ENCODE results near the gene CPS1.

Gene CPS1

GRCh38 chr2:210536973-210537650 is 19.3 kb upstream of the CPS1 start:
- H3F3A ChIP-seq (ENCODE audit: insufficient read depth) = no peaks in the 10 kb centered on the region
- no peaks in the 10 kb centered on the region for H3K9me3 ChIP-seq (ENCODE audit: insufficient read depth, low read length)
- H3K79me2 ChIP-seq (ENCODE audit: insufficient read depth, low read length) = no peaks in the 10 kb centered on the region
- no peaks in the 10 kb centered on the region for H3K27me3 ChIP-seq (ENCODE audit: low read length)
- no peak overlapping the region for H3K9ac ChIP-seq (ENCODE audit: low read length)
- no peak overlapping the region for H3K4me2 ChIP-seq (ENCODE audit: low read depth, low read length, poor library complexity, severe bottlenecking)
- H2AFZ ChIP-seq (ENCODE audit: low read depth, low read length, severe bottlenecking) = no peak overlapping the region
- H4K20me1 ChIP-seq (ENCODE audit: low read depth, low read length) = no peaks in the 10 kb centered on the region
- H3K27ac ChIP-seq (ENCODE audit: low read depth, low read length) = no peak overlapping the region
- H3K4me3 ChIP-seq (ENCODE audit: insufficient read depth, low read length, poor library complexity, severe bottlenecking) = no peak overlapping the region
- H3K36me3 ChIP-seq (ENCODE audit: low read length) = no peaks in the 10 kb centered on the region
- no peak for TF ChIP-seq EZH2phosphoT487 (conservative IDR thresholded peaks at IDR 0.05; ENCODE audit: low read length)
- TF ChIP-seq CTCF (IDR thresholded peaks at IDR 0.05; ENCODE audit: insufficient read depth, low read length, poor library complexity, severe bottlenecking) = no peak
- no peaks in the 10 kb centered on the region for H3K9me2 ChIP-seq (replicated peaks; ENCODE audit: insufficient read depth, low read length)

GRCh38 chr2:210539035-210539434 is 17.4 kb upstream of the CPS1 start:
- Histone ChIP-seq H3K4me3 (ENCODE audit: insufficient read depth, low read length, poor library complexity, severe bottlenecking) (no peak overlapping the region), H4K20me1 (ENCODE audit: low read depth, low read length) (no peaks in the 10 kb centered on the region), H2AFZ (ENCODE audit: low read depth, low read length, severe bottlenecking) (no peak overlapping the region), H3K9ac (ENCODE audit: low read length) (no peak overlapping the region), H3K4me2 (ENCODE audit: low read depth, low read length, poor library complexity, severe bottlenecking) (no peak overlapping the region), H3K36me3 (ENCODE audit: low read length) (no peaks in the 10 kb centered on the region), H3K27me3 (ENCODE audit: low read length) (no peaks in the 10 kb centered on the region), H3K79me2 (ENCODE audit: insufficient read depth, low read length) (no peaks in the 10 kb centered on the region), H3K9me2 (replicated peaks; ENCODE audit: insufficient read depth, low read length) (no peaks in the 10 kb centered on the region), H3F3A (ENCODE audit: insufficient read depth) (no peaks in the 10 kb centered on the region), H3K27ac (ENCODE audit: low read depth, low read length) (no peak overlapping the region), H3K9me3 (ENCODE audit: insufficient read depth, low read length) (no peaks in the 10 kb centered on the region)
- TF ChIP-seq EZH2phosphoT487 (conservative IDR thresholded peaks at IDR 0.05; ENCODE audit: low read length) (no peak), CTCF (IDR thresholded peaks at IDR 0.05; ENCODE audit: insufficient read depth, low read length, poor library complexity, severe bottlenecking) (no peak)

GRCh38 chr2:210539578-210540416 is 16.6 kb upstream of the CPS1 start:
- Histone ChIP-seq H3K9me3 (ENCODE audit: insufficient read depth, low read length) (no peaks in the 10 kb centered on the region), H3K79me2 (ENCODE audit: insufficient read depth, low read length) (no peaks in the 10 kb centered on the region), H4K20me1 (ENCODE audit: low read depth, low read length) (no peaks in the 10 kb centered on the region), H3K4me3 (ENCODE audit: insufficient read depth, low read length, poor library complexity, severe bottlenecking) (no peak overlapping the region), H3K9me2 (replicated peaks; ENCODE audit: insufficient read depth, low read length) (no peaks in the 10 kb centered on the region), H3K4me2 (ENCODE audit: low read depth, low read length, poor library complexity, severe bottlenecking) (no peak overlapping the region), H3F3A (ENCODE audit: insufficient read depth) (no peaks in the 10 kb centered on the region), H3K27ac (ENCODE audit: low read depth, low read length) (no peak overlapping the region), H3K9ac (ENCODE audit: low read length) (no peak overlapping the region), H3K36me3 (ENCODE audit: low read length) (no peaks in the 10 kb centered on the region), H2AFZ (ENCODE audit: low read depth, low read length, severe bottlenecking) (no peak overlapping the region), H3K27me3 (ENCODE audit: low read length) (no peaks in the 10 kb centered on the region)
- no peak for TF ChIP-seq CTCF (IDR thresholded peaks at IDR 0.05; ENCODE audit: insufficient read depth, low read length, poor library complexity, severe bottlenecking)
- no peak for TF ChIP-seq EZH2phosphoT487 (conservative IDR thresholded peaks at IDR 0.05; ENCODE audit: low read length)

Measured in SU-DHL-6 (cell line).